Neural cell (in vitro differentiated cells): ENCODE results near the gene KRT6A. TPM values are rescaled to one million over a fixed set of nuclear protein-coding genes. Genes with fewer than 3 reads are reported as not detected.

ENCODE experiments used
- H2AFZ ChIP-seq: fragments of 200-600, 300-800 bp; sonication (generic), shearing (Covaris generic); 2 replicates; pipeline ENCODE4 v1.6.0; 2014; ENCODE audit warnings: low read depth, mild to moderate bottlenecking, antibody characterized with exemption, low read length, moderate library complexity
- H3F3A ChIP-seq: fragments of 200-600 bp; shearing (Covaris generic); 2 replicates; pipeline ENCODE4 v1.6.1; 2016; ENCODE audit warnings: mild to moderate bottlenecking, moderate library complexity, mixed read lengths, antibody characterized with exemption, low read length; ENCODE audit not compliant: insufficient read depth, poor library complexity, severe bottlenecking
- H3K27ac ChIP-seq: fragments of 200-600, 300-800 bp; sonication (generic), shearing (Covaris generic); 2 replicates; pipeline ENCODE4 v1.5.1; 2014; ENCODE audit warnings: mild to moderate bottlenecking, low read length, moderate library complexity
- H3K27me3 ChIP-seq: fragments of 300-800, 200-600 bp; sonication (generic), shearing (Covaris generic); 2 replicates; pipeline ENCODE4 v1.6.0; 2014; ENCODE audit warnings: mild to moderate bottlenecking, low read depth, low read length, moderate library complexity; ENCODE audit not compliant: insufficient read depth
- H3K36me3 ChIP-seq: fragments of 300-800, 200-600 bp; sonication (generic), shearing (Covaris generic); 2 replicates; pipeline ENCODE4 v1.5.1; 2014; ENCODE audit warnings: mild to moderate bottlenecking, antibody characterized with exemption, low read length, moderate library complexity; ENCODE audit not compliant: insufficient read depth
- H3K4me2 ChIP-seq: fragments of 300-800, 200-600 bp; sonication (generic), shearing (Covaris generic); 2 replicates; pipeline ENCODE4 v1.6.0; 2014; ENCODE audit warnings: mild to moderate bottlenecking, low read length
- H3K4me3 ChIP-seq: fragments of 300-800, 200-600 bp; sonication (generic), shearing (Covaris generic); 2 replicates; pipeline ENCODE4 v1.5.1; 2014; ENCODE audit warnings: mild to moderate bottlenecking, low read length, moderate library complexity
- H3K79me2 ChIP-seq: fragments of 200-600 bp; shearing (Covaris generic); replicated peaks from 2 replicates; pipeline ENCODE4 v1.6.0; 2014; ENCODE audit warnings: mild to moderate bottlenecking, low read length, moderate library complexity; ENCODE audit not compliant: insufficient read depth
- H3K9ac ChIP-seq: fragments of 300-800, 200-600 bp; sonication (generic), shearing (Covaris generic); 2 replicates; pipeline ENCODE4 v1.6.1; 2016; ENCODE audit warnings: mild to moderate bottlenecking, low read length, mixed read lengths
- H3K9me2 ChIP-seq: fragments of 200-600 bp; shearing (Covaris generic); 2 replicates; pipeline ENCODE4 v1.6.1; 2016; ENCODE audit warnings: mild to moderate bottlenecking, low read length, mixed read lengths; ENCODE audit not compliant: insufficient read depth
- H3K9me3 ChIP-seq: fragments of 200-600, 300-800 bp; sonication (generic), shearing (Covaris generic); 2 replicates; pipeline ENCODE4 v1.6.1; 2016; ENCODE audit warnings: mild to moderate bottlenecking, mixed run types, low read length, moderate library complexity, mixed read lengths
- H4K20me1 ChIP-seq: fragments of 200-600 bp; shearing (Covaris generic); 2 replicates; pipeline ENCODE4 v1.6.1; 2016; ENCODE audit warnings: mild to moderate bottlenecking, mixed run types; ENCODE audit not compliant: insufficient read depth
- CTCF ChIP-seq: fragments of 450-650 bp; IDR thresholded peaks from 2 replicates; pipeline ENCODE4 v1.5.1; 2014; ENCODE audit warnings: antibody characterized with exemption, mild to moderate bottlenecking, moderate library complexity; ENCODE audit not compliant: poor library complexity, severe bottlenecking
- EP300 ChIP-seq: fragments of 450-650 bp; conservative IDR thresholded peaks from 2 replicates; pipeline ENCODE4 v1.6.1; 2014; ENCODE audit warnings: antibody characterized with exemption, mild to moderate bottlenecking, moderate library complexity; ENCODE audit not compliant: poor library complexity, severe bottlenecking
- EZH2 ChIP-seq: fragments of 200-600, 300-800 bp; shearing (Covaris generic), sonication (generic); IDR thresholded peaks from 2 replicates; pipeline ENCODE4 v1.6.1; 2014; ENCODE audit warnings: antibody characterized with exemption, low read length, borderline replicate concordance, mild to moderate bottlenecking; ENCODE audit not compliant: insufficient read depth, poor library complexity, severe bottlenecking
- MXI1 ChIP-seq: fragments of 450-650 bp; conservative IDR thresholded peaks from 2 replicates; pipeline ENCODE4 v1.6.1; 2014; ENCODE audit warnings: antibody characterized with exemption, mild to moderate bottlenecking; ENCODE audit not compliant: poor library complexity, severe bottlenecking
- POLR2AphosphoS5 ChIP-seq: IDR thresholded peaks from 2 replicates; pipeline ENCODE4 v1.6.1; 2012
- RAD21 ChIP-seq: fragments of 450-650 bp; conservative IDR thresholded peaks from 2 replicates; pipeline ENCODE4 v1.6.1; 2014; ENCODE audit warnings: antibody characterized with exemption, mild to moderate bottlenecking, moderate library complexity
- REST ChIP-seq: IDR thresholded peaks from 2 replicates; pipeline ENCODE4 v1.6.1; 2012; ENCODE audit warnings: borderline replicate concordance
- SMC3 ChIP-seq: fragments of 450-650 bp; conservative IDR thresholded peaks from 2 replicates; pipeline ENCODE4 v1.6.1; 2014; ENCODE audit warnings: antibody characterized with exemption, mild to moderate bottlenecking, moderate library complexity; ENCODE audit not compliant: poor library complexity
- TAF1 ChIP-seq: IDR thresholded peaks from 2 replicates; pipeline ENCODE4 v1.6.1; 2012; ENCODE audit warnings: low read depth
- polyA plus RNA-seq: library from polyadenylated mRNA; depleted of rRNA; stranded (reverse); fragments of >200 nt; gene quantifications from 2 replicates; pipeline ENCODE4 v1.2.3, GENCODE V29; 2014

The KRT6A gene
- polyA plus RNA-seq, 1 donor from 2014 or later = not detected

- no peaks in the 10 kb centered on the region for H3K9me2 ChIP-seq
- no peak overlapping the region for H3K27ac ChIP-seq
- no peaks in the 10 kb centered on the region for H3K36me3 ChIP-seq
- H3K79me2 ChIP-seq = no peaks in the 10 kb centered on the region
- no peaks in the 10 kb centered on the region for H3F3A ChIP-seq
- H2AFZ ChIP-seq = no peak overlapping the region
- H3K27me3 ChIP-seq = no peaks in the 10 kb centered on the region
- no peak overlapping the region for H3K9ac ChIP-seq
- TF ChIP-seq TAF1 (no peak), SMC3 (no peak), POLR2AphosphoS5 (no peak), REST (no peak), CTCF (no peak), EP300 (no peak), RAD21 (no peak), EZH2 (no peak), MXI1 (no peak)
- no peaks in the 10 kb centered on the region for H4K20me1 ChIP-seq
- H3K9me3 ChIP-seq = no peaks in the 10 kb centered on the region
- H3K4me2 ChIP-seq = no peak overlapping the region
- H3K4me3 ChIP-seq = no peak overlapping the region
Observed at GRCh38 chr12:52439420-52439819, 53.6 kb downstream of the KRT6A start.

- Histone ChIP-seq H3K9me2 (no peaks in the 10 kb centered on the region), H3K9me3 (no peaks in the 10 kb centered on the region), H3K9ac (no peak overlapping the region), H3K4me3 (no peak overlapping the region), H3K79me2 (no peaks in the 10 kb centered on the region), H2AFZ (no peak overlapping the region), H3F3A (no peaks in the 10 kb centered on the region), H3K4me2 (no peak overlapping the region), H3K27ac (no peak overlapping the region), H3K36me3 (no peaks in the 10 kb centered on the region), H4K20me1 (no peaks in the 10 kb centered on the region), H3K27me3 (no peaks in the 10 kb centered on the region)
- TF ChIP-seq MXI1 = no peak
- no peak for TF ChIP-seq EP300
- no peak for TF ChIP-seq REST
- no peak for TF ChIP-seq SMC3
- TF ChIP-seq CTCF = no peak
- TF ChIP-seq EZH2 = no peak
- no peak for TF ChIP-seq RAD21
- no peak for TF ChIP-seq POLR2AphosphoS5
- no peak for TF ChIP-seq TAF1
Observed at GRCh38 chr12:52438305-52439301, 54.5 kb downstream of the KRT6A start.
